Measurements from ENCODE around the gene ZFAND6.
"Not testable (repeated sequence)": the region's sequence is repeated elsewhere in the genome, so short reads cannot be mapped to it uniquely, and the experiment has no call there.

The ZFAND6 gene

GRCh38 chr15:80099662-80100061, 40.2 kb downstream of the ZFAND6 start:
- not testable (repeated sequence) for DNase-seq

GRCh38 chr15:80100247-80100646, 40.8 kb downstream of the ZFAND6 start:
- DNase-seq: no peak

- DNase-seq: no peak
Measured at GRCh38 chr15:80105193-80105592, 45.7 kb downstream of the ZFAND6 start.

GRCh38 chr15:80105595-80105994, 46.1 kb downstream of the ZFAND6 start:
- no peak for DNase-seq

GRCh38 chr15:80106051-80106450, 46.6 kb downstream of the ZFAND6 start:
- no peak for DNase-seq

- no peak for DNase-seq
Measured at GRCh38 chr15:80107204-80107603, 47.7 kb downstream of the ZFAND6 start.

- no peak for DNase-seq
Measured at GRCh38 chr15:80107774-80108173, 48.3 kb downstream of the ZFAND6 start.

- no peak for DNase-seq
Measured at GRCh38 chr15:80109388-80109787, 49.9 kb downstream of the ZFAND6 start.

- no peak for DNase-seq
Measured at GRCh38 chr15:80110920-80111319, 51.4 kb downstream of the ZFAND6 start.

- DNase-seq: no peak
Measured at GRCh38 chr15:80114114-80114513, 54.6 kb downstream of the ZFAND6 start.

GRCh38 chr15:80115021-80115420, 55.5 kb downstream of the ZFAND6 start:
- DNase-seq: no peak

- DNase-seq: peak; percentile 44
Measured at GRCh38 chr15:80118956-80119355, 59.5 kb downstream of the ZFAND6 start.

- DNase-seq: no peak
Measured at GRCh38 chr15:80120636-80121035, 61.2 kb downstream of the ZFAND6 start.

- DNase-seq: peak; percentile 72
Measured at GRCh38 chr15:80121546-80121945, 62.1 kb downstream of the ZFAND6 start.

- DNase-seq: no peak
Measured at GRCh38 chr15:80123034-80123433, 63.6 kb downstream of the ZFAND6 start.

GRCh38 chr15:80127253-80127652, 67.8 kb downstream of the ZFAND6 start:
- not testable (repeated sequence) for DNase-seq

GRCh38 chr15:80127911-80128310, 68.4 kb downstream of the ZFAND6 start:
- DNase-seq: no peak

GRCh38 chr15:80132382-80132781, 72.9 kb downstream of the ZFAND6 start:
- DNase-seq: no peak

GRCh38 chr15:80136854-80137253, 77.4 kb downstream of the ZFAND6 start:
- DNase-seq: no peak

GRCh38 chr15:80138961-80139360, 79.5 kb downstream of the ZFAND6 start:
- DNase-seq: no peak

- DNase-seq: no peak
Measured at GRCh38 chr15:80140909-80141308, 81.4 kb downstream of the ZFAND6 start.

GRCh38 chr15:80141916-80142598, 82.6 kb downstream of the ZFAND6 start:
- no peak for DNase-seq

GRCh38 chr15:80142646-80143045, 83.2 kb downstream of the ZFAND6 start:
- DNase-seq: no peak

GRCh38 chr15:80151148-80151547, 91.7 kb downstream of the ZFAND6 start:
- DNase-seq: no peak

GRCh38 chr15:80151576-80151975, 92.1 kb downstream of the ZFAND6 start:
- DNase-seq: no peak
